HEK293 (cell line): ENCODE data around the gene SLC24A2.

Experiments used
- OSR2 ChIP-seq: fragments of 450-650 bp; formaldehyde crosslinking; IDR thresholded peaks from 2 replicates; pipeline ENCODE4 v1.5.1; 2016; ENCODE audit warnings: missing biosample characterization, missing genetic modification characterization
- PRDM4 ChIP-seq: fragments of 450-650 bp; formaldehyde crosslinking; IDR thresholded peaks from 2 replicates; pipeline ENCODE4 v1.5.1; 2017; ENCODE audit warnings: missing biosample characterization, missing genetic modification characterization
- ZBTB49 ChIP-seq: fragments of 450-650 bp; formaldehyde crosslinking; IDR thresholded peaks from 2 replicates; pipeline ENCODE4 v1.5.1; 2016; ENCODE audit warnings: missing biosample characterization, missing genetic modification characterization, low read depth
- ZNF335 ChIP-seq: fragments of 450-650 bp; formaldehyde crosslinking; conservative IDR thresholded peaks from 2 replicates; pipeline ENCODE4 v1.5.1; 2016; ENCODE audit warnings: missing biosample characterization, missing genetic modification characterization
- ZNF510 ChIP-seq: fragments of 450-650 bp; formaldehyde crosslinking; IDR thresholded peaks from 2 replicates; pipeline ENCODE4 v1.5.1; 2018; ENCODE audit warnings: mild to moderate bottlenecking, missing genetic modification characterization, missing biosample characterization; ENCODE audit not compliant: insufficient replicate concordance
- ZNF513 ChIP-seq: fragments of 450-650 bp; IDR thresholded peaks from 2 replicates; pipeline ENCODE4 v1.5.1; 2018; ENCODE audit warnings: missing biosample characterization, missing genetic modification characterization
- ZNF561 ChIP-seq: fragments of 450-650 bp; IDR thresholded peaks from 2 replicates; pipeline ENCODE4 v1.5.1; 2018; ENCODE audit warnings: missing biosample characterization, missing genetic modification characterization, borderline replicate concordance
- ZNF704 ChIP-seq: fragments of 450-650 bp; formaldehyde crosslinking; IDR thresholded peaks from 2 replicates; pipeline ENCODE4 v1.5.1; 2016; ENCODE audit warnings: missing biosample characterization, missing genetic modification characterization
- TF ChIP-seq, protein P1 (sequence below): fragments of 450-650 bp; formaldehyde crosslinking; IDR thresholded peaks from 2 replicates; pipeline ENCODE4 v1.5.1; 2016; ENCODE audit warnings: missing biosample characterization, missing genetic modification characterization

DNA sequence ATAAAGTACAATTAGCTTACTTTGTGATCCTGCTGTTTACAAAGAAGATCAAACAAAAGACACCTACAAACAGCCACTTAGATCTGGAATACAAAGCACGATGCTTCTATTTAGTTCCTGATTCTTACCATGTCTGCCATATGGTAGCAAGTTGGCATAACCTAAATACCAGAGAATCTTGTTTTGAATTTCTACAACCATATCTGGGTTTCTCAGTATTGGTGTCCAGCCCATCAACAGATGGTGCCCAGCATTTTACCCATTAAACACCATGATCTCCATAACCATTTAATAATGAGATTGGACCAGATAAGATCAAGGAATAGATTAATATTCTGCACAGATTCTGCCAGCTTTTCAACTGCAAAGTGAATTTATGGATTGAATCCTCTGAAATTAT, 29.8 kb downstream of the SLC24A2 start:
- TF ChIP-seq ZNF561 (tag by site-specific recombination) (no peak), ZNF510 (tag by site-specific recombination) (no peak), ZNF335 (no peak), ZNF513 (no peak), OSR2 (tag by site-specific recombination) (no peak), PRDM4 (tag by site-specific recombination) (no peak), ZNF704 (tag by site-specific recombination) (no peak), ZBTB49 (tag by site-specific recombination) (no peak)
- TF ChIP-seq, protein P1, sequence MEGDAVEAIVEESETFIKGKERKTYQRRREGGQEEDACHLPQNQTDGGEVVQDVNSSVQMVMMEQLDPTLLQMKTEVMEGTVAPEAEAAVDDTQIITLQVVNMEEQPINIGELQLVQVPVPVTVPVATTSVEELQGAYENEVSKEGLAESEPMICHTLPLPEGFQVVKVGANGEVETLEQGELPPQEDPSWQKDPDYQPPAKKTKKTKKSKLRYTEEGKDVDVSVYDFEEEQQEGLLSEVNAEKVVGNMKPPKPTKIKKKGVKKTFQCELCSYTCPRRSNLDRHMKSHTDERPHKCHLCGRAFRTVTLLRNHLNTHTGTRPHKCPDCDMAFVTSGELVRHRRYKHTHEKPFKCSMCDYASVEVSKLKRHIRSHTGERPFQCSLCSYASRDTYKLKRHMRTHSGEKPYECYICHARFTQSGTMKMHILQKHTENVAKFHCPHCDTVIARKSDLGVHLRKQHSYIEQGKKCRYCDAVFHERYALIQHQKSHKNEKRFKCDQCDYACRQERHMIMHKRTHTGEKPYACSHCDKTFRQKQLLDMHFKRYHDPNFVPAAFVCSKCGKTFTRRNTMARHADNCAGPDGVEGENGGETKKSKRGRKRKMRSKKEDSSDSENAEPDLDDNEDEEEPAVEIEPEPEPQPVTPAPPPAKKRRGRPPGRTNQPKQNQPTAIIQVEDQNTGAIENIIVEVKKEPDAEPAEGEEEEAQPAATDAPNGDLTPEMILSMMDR = no peak
